MM.1S (cell line): Measurements from ENCODE around the gene E4F1.

Source experiments
- DNase-seq: peaks from one replicate; pipeline ENCODE4 v3.0.0-alpha.2; 2015
- H2AFZ ChIP-seq: fragments of 300-600 bp; sonication (generic); 2 replicates; pipeline ENCODE4 v1.6.0; 2016; ENCODE audit warnings: antibody characterized with exemption, low read length
- H3F3A ChIP-seq: fragments of 300-600 bp; sonication (generic); 2 replicates; pipeline ENCODE4 v1.6.1; 2016; ENCODE audit warnings: mild to moderate bottlenecking, antibody characterized with exemption, low read length, moderate library complexity, mixed read lengths; ENCODE audit not compliant: insufficient read depth
- H3K27ac ChIP-seq: fragments of 300-600 bp; sonication (generic); 2 replicates; pipeline ENCODE4 v1.5.1; 2016; ENCODE audit warnings: mild to moderate bottlenecking, low read length
- H3K27me3 ChIP-seq: fragments of 300-600 bp; sonication (generic); replicated peaks from 2 replicates; pipeline ENCODE4 v1.6.0; 2016; ENCODE audit warnings: low read length; ENCODE audit not compliant: insufficient read depth
- H3K36me3 ChIP-seq: fragments of 300-600 bp; sonication (generic); replicated peaks from 2 replicates; pipeline ENCODE4 v1.6.1; 2016; ENCODE audit warnings: mild to moderate bottlenecking, low read length, mixed read lengths; ENCODE audit not compliant: insufficient read depth
- H3K4me1 ChIP-seq: fragments of 300-600 bp; sonication (generic); 2 replicates; pipeline ENCODE4 v1.6.1; 2016; ENCODE audit warnings: low read length, mixed read lengths
- H3K4me2 ChIP-seq: fragments of 300-600 bp; sonication (generic); 2 replicates; pipeline ENCODE4 v1.6.0; 2016; ENCODE audit warnings: low read depth, low read length
- H3K4me3 ChIP-seq: fragments of 300-600 bp; sonication (generic); 2 replicates; pipeline ENCODE4 v1.5.1; 2016; ENCODE audit warnings: low read length, mixed read lengths
- H3K79me2 ChIP-seq: fragments of 300-600 bp; sonication (generic); 2 replicates; pipeline ENCODE4 v1.6.1; 2016; ENCODE audit warnings: mixed run types, low read length, mixed read lengths
- H3K9ac ChIP-seq: fragments of 300-600 bp; sonication (generic); 2 replicates; pipeline ENCODE4 v1.6.1; 2016; ENCODE audit warnings: low read length, mixed read lengths
- H3K9me2 ChIP-seq: fragments of 300-600 bp; sonication (generic); replicated peaks from 2 replicates; pipeline ENCODE4 v1.6.1; 2016; ENCODE audit warnings: mild to moderate bottlenecking, low read length, mixed read lengths; ENCODE audit not compliant: insufficient read depth
- H3K9me3 ChIP-seq: fragments of 300-600 bp; sonication (generic); replicated peaks from 2 replicates; pipeline ENCODE4 v1.6.1; 2016; ENCODE audit warnings: mild to moderate bottlenecking, low read length, mixed read lengths; ENCODE audit not compliant: insufficient read depth
- H4K20me1 ChIP-seq: fragments of 300-600 bp; sonication (generic); 2 replicates; pipeline ENCODE4 v1.6.1; 2016; ENCODE audit warnings: mild to moderate bottlenecking, low read length, moderate library complexity, mixed read lengths; ENCODE audit not compliant: insufficient read depth
- EZH2 ChIP-seq: fragments of 300-600 bp; sonication (generic); optimal IDR thresholded peaks from 2 replicates; pipeline ENCODE3; 2017; ENCODE audit warnings: low read depth, mild to moderate bottlenecking, antibody characterized with exemption, low read length, mixed read lengths
- EZH2phosphoT487 ChIP-seq: fragments of 300-600 bp; sonication (generic); IDR thresholded peaks from 2 replicates; pipeline ENCODE4 v1.6.1; 2018; ENCODE audit warnings: antibody characterized with exemption, low read length
- TF ChIP-seq, protein P1 (sequence below): fragments of 300-600 bp; sonication (generic); IDR thresholded peaks from 2 replicates; pipeline ENCODE4 v1.5.1; 2016; ENCODE audit warnings: antibody characterized with exemption, low read length, mixed read lengths

Gene E4F1

GRCh38 chr16:2267913-2268666, 44.7 kb downstream of the E4F1 start, which contains the start of gene RNPS1:
RNPS1 (minus strand) TSS chr16:2268126; CDS start chr16:2264643, 3,483 bp downstream.
- no peak for TF ChIP-seq EZH2phosphoT487
- no peak for TF ChIP-seq EZH2
- TF ChIP-seq, protein P1, sequence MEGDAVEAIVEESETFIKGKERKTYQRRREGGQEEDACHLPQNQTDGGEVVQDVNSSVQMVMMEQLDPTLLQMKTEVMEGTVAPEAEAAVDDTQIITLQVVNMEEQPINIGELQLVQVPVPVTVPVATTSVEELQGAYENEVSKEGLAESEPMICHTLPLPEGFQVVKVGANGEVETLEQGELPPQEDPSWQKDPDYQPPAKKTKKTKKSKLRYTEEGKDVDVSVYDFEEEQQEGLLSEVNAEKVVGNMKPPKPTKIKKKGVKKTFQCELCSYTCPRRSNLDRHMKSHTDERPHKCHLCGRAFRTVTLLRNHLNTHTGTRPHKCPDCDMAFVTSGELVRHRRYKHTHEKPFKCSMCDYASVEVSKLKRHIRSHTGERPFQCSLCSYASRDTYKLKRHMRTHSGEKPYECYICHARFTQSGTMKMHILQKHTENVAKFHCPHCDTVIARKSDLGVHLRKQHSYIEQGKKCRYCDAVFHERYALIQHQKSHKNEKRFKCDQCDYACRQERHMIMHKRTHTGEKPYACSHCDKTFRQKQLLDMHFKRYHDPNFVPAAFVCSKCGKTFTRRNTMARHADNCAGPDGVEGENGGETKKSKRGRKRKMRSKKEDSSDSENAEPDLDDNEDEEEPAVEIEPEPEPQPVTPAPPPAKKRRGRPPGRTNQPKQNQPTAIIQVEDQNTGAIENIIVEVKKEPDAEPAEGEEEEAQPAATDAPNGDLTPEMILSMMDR, result no peak
- Histone ChIP-seq H3F3A (no peaks in the 10 kb centered on the region), H4K20me1 (peaks cover 34% of the 10 kb centered on the region), H3K79me2 (peaks cover 68% of the 10 kb centered on the region), H3K4me2 (peak within 1 kb of the TSS; percentile 92), H3K9me3 (no peaks in the 10 kb centered on the region), H3K9me2 (no peaks in the 10 kb centered on the region), H3K36me3 (no peaks in the 10 kb centered on the region; the same call in 1 of the 2 replicates), H3K27me3 (no peaks in the 10 kb centered on the region), H2AFZ (peak within 1 kb of the TSS; percentile 76), H3K4me3 (peak within 1 kb of the TSS; percentile 90), H3K27ac (peak within 1 kb of the TSS; percentile 86), H3K4me1 (0 out of 2 replicates have a peak, but pooled peaks cover 17% of the 10 kb centered on the region), H3K9ac (peak within 1 kb of the TSS; percentile 86)
- DNase-seq, result peak; percentile 97

DNA sequence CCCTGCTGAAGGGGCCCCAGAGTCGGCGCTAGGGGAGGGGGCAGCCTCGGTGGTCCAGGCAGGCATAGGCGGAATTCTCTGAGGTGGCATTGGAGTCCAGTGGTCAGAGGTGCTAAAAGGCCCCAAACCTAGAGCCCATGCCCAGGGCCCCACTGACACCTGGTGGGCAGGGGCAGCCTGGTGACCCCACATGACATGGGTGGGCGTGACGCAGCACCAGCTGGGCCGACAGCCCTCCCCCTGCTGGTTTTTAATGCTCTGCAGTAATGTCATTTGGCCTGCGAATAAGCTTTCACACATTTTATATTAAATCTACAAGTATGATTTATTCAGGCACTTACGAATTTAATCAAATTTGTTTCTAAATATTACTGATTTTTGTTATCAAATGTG, 46.7 kb downstream of the E4F1 start:
- 0 out of 2 replicates have a peak, but pooled peaks cover 17% of the 10 kb centered on the region for H3K4me1 ChIP-seq

GRCh38 chr16:2270588-2271470, 47.4 kb downstream of the E4F1 start:
- peaks cover 12% of the 10 kb centered on the region for H3K27me3 ChIP-seq
- no peak overlapping the region for H3K27ac ChIP-seq
- peaks cover 8% of the 10 kb centered on the region for H4K20me1 ChIP-seq
- H3K36me3 ChIP-seq, result no peaks in the 10 kb centered on the region
- peaks cover 41% of the 10 kb centered on the region for H3K79me2 ChIP-seq
- no peak overlapping the region for H2AFZ ChIP-seq
- TF ChIP-seq, protein P1, result no peak
- TF ChIP-seq EZH2phosphoT487 (no peak), EZH2 (no peak)
- no peaks in the 10 kb centered on the region for H3K9me2 ChIP-seq
- no peak for DNase-seq
- 0 out of 2 replicates have a peak, but pooled peaks cover 14% of the 10 kb centered on the region for H3K4me1 ChIP-seq
- no peaks in the 10 kb centered on the region for H3K9me3 ChIP-seq
- no peak overlapping the region for H3K4me3 ChIP-seq
- H3F3A ChIP-seq, result no peaks in the 10 kb centered on the region
- no peak overlapping the region for H3K9ac ChIP-seq
- no peak overlapping the region for H3K4me2 ChIP-seq

More for the DNA sequence above, 46.7 kb downstream of the E4F1 start:
- Histone ChIP-seq H4K20me1 (peaks cover 15% of the 10 kb centered on the region), H3K9me3 (no peaks in the 10 kb centered on the region), H3K9ac (no peak overlapping the region), H3K27me3 (peaks cover 5% of the 10 kb centered on the region; the same call in 1 of the 2 replicates), H3K9me2 (no peaks in the 10 kb centered on the region), H3K36me3 (no peaks in the 10 kb centered on the region), H3K4me3 (no peak overlapping the region), H2AFZ (no peak overlapping the region), H3F3A (no peaks in the 10 kb centered on the region), H3K4me2 (no peak overlapping the region), H3K27ac (no peak overlapping the region), H3K79me2 (peaks cover 49% of the 10 kb centered on the region)
- DNase-seq, result no peak
- TF ChIP-seq EZH2phosphoT487 (no peak), EZH2 (no peak)
- TF ChIP-seq, protein P1, result no peak
